Activated T-cell treated with anti-CD3 and anti-CD28 coated beads, Interleukin-2, amount 50 U/mL, for 72 hours (primary cell): ENCODE results near the gene UTP14A. TPM values are rescaled to one million over a fixed set of nuclear protein-coding genes. Genes with fewer than 3 reads are reported as not detected.
A peak's percentile ranks its signal among the peaks of the same experiment; 100 is the strongest.

Experiments used
- ATAC-seq, 2 donors: fragments of 150-1000 bp; cut with Tn5 transposase; replicated peaks in 1 of 2; 2 replicates each; pipeline ENCODE4 v1.10.0; 2021; ENCODE audit warnings: moderate library complexity in 2 of 2, mild to moderate bottlenecking in 1 of 2
- DNase-seq, 2 donors: peaks; one replicate each; pipeline ENCODE4 v3.0.0; 2021 to 2022; ENCODE audit warnings: mixed read lengths in 1 of 2
- H3K27ac Mint-ChIP-seq: one replicate; pipeline ENCODE4 v1.8.0; 2022; ENCODE audit warnings: mild to moderate bottlenecking, moderate library complexity, mixed read lengths
- H3K27me3 Mint-ChIP-seq: one replicate; pipeline ENCODE4 v1.8.0; 2022; ENCODE audit warnings: low read depth, mixed read lengths
- H3K36me3 Mint-ChIP-seq, 2 donors: one replicate each; pipeline ENCODE4 v1.8.0; 2022; ENCODE audit warnings: mixed read lengths in 2 of 2, mild to moderate bottlenecking in 1 of 2; ENCODE audit not compliant: insufficient read depth in 2 of 2
- H3K4me1 Mint-ChIP-seq: one replicate; pipeline ENCODE4 v1.8.0; 2022; ENCODE audit warnings: low read depth, mixed read lengths
- H3K4me3 Mint-ChIP-seq, 2 donors: one replicate each; pipeline ENCODE4 v1.8.0; 2022; ENCODE audit warnings: mild to moderate bottlenecking in 2 of 2, mixed read lengths in 2 of 2, moderate library complexity in 2 of 2
- H3K9me3 Mint-ChIP-seq, 2 donors: one replicate each; pipeline ENCODE4 v1.8.0; 2022; ENCODE audit warnings: mixed read lengths in 2 of 2
- total RNA-seq, 2 donors: library from RNA; stranded (reverse); gene quantifications; one replicate each; pipeline ENCODE4 v1.2.3, GENCODE V29; 2022

Gene UTP14A
- total RNA-seq, 2 donors from 2014 or later: 24.8 to 32.5 TPM

DNA sequence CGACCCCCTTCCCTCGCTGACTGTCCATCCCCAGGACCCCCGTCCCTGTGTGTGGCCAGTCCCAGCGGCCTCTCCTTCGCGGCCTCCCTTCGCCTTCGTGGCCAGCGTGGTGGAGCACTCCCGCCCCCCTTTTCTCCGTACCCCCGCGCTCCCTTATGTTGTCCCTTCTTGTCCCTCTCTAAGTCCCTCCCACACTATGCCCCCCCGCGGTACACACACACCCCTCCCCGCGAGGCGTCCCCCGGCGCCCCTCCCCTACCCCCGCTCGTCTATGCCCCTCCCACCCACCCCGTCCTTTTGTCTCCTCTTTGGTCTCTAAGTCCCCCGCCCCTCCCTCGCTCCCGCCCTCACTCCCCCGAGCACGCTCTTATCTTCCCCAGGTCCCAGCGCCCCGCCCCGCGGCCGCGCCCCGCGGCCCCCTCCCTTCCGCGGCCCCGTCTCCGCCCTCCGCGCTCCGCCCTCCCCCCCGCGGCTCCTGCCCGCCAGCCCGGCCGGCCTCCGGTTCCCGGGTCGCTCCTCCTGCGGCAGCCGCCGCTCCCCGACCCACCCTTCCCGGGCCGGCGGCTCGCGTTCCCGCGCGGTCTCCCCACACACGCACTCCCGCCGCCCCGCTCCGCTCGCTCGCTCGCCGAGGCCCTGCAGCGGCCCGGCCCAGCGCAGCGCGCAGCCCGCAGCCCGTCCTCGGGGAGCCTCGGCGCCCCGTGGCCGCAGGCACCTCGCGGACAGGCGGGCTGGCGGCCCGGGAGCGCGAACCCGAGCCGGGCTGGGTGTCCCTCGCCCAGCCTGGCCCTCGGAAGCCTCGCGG lies 26.3 kb downstream of the UTP14A start:
- H3K4me3 Mint-ChIP-seq: peak overlapping the region; percentile 91 to 92
- H3K4me1 Mint-ChIP-seq: no peaks in the 10 kb centered on the region
- peaks cover 21% of the 10 kb centered on the region for H3K27me3 Mint-ChIP-seq
- H3K36me3 Mint-ChIP-seq: no peaks in the 10 kb centered on the region
- H3K9me3 Mint-ChIP-seq: no peaks in the 10 kb centered on the region
- ATAC-seq (peak; percentile 77 to 78), DNase-seq (peak; percentile 82 to 83)
- H3K27ac Mint-ChIP-seq: peak overlapping the region; percentile 57

- Mint-ChIP-seq H3K36me3 (no peaks in the 10 kb centered on the region), H3K27ac (no peak overlapping the region), H3K4me3 (peak overlapping the region; percentile 68 to 74), H3K4me1 (no peaks in the 10 kb centered on the region), H3K9me3 (no peaks in the 10 kb centered on the region), H3K27me3 (peaks cover 21% of the 10 kb centered on the region)
- no peak for ATAC-seq
- DNase-seq: no peak
Measured at GRCh38 chrX:129932821-129933321, 26.9 kb downstream of the UTP14A start.

- no peak for ATAC-seq
- Mint-ChIP-seq H3K27me3 (peaks cover 26% of the 10 kb centered on the region), H3K4me3 (peak overlapping the region; percentile 59 to 74), H3K27ac (no peak overlapping the region), H3K9me3 (no peaks in the 10 kb centered on the region), H3K36me3 (no peaks in the 10 kb centered on the region), H3K4me1 (no peaks in the 10 kb centered on the region)
- DNase-seq: no peak
Measured at GRCh38 chrX:129933700-129934099, 27.7 kb downstream of the UTP14A start.

- Mint-ChIP-seq H3K4me3 (no peak overlapping the region), H3K9me3 (no peaks in the 10 kb centered on the region), H3K27ac (no peak overlapping the region), H3K27me3 (peaks cover 27% of the 10 kb centered on the region), H3K36me3 (no peaks in the 10 kb centered on the region), H3K4me1 (no peaks in the 10 kb centered on the region)
- DNase-seq (no peak), ATAC-seq (no peak)
Measured at GRCh38 chrX:129934461-129934860, 28.5 kb downstream of the UTP14A start.

DNA sequence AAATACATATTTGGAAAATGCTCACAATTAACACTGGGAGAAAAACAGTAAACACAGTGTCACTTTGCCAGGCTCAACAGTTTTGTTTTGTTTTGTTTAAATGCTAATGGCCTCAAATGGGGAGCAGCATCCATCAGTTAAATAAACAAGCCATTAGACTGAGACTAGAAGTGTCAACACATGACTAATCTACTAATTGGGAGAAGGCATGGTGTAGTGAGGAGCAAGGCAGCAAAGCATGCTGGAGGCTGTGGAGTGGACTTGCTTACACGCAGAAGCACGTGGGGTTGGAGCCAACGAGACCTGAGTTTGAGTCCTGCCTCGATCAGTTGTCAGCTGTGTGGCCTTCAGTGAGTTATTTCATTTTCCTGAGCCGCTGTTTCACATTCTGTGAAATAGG lies 29.0 kb downstream of the UTP14A start:
- no peak for ATAC-seq
- no peak for DNase-seq
- Mint-ChIP-seq H3K27me3 (peaks cover 27% of the 10 kb centered on the region), H3K36me3 (no peaks in the 10 kb centered on the region), H3K9me3 (no peaks in the 10 kb centered on the region), H3K27ac (no peak overlapping the region), H3K4me3 (no peak overlapping the region), H3K4me1 (no peaks in the 10 kb centered on the region)

DNA sequence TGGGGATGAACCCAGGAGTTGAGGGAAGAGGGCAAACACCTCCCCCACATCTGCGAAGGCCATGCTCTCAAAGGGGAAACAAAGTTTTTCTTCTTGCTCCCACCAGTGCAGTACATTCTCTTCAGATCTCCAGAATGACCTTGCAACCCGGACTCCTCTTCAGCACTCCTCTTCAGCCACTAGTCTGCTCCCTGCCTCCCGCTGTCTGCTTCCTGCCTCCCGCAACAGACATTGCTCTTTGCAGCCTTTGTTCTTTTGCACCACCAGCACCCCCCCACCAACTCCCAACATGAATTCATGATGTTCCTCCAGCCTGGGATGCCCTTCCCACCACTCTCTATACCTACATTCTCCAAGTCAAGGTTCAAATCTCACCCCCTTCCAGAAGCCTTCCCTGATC lies 32.1 kb downstream of the UTP14A start:
- H3K36me3 Mint-ChIP-seq: no peaks in the 10 kb centered on the region
- H3K27me3 Mint-ChIP-seq: peaks cover 26% of the 10 kb centered on the region
- no peaks in the 10 kb centered on the region for H3K4me1 Mint-ChIP-seq
- H3K9me3 Mint-ChIP-seq: no peaks in the 10 kb centered on the region
- H3K27ac Mint-ChIP-seq: no peak overlapping the region
- ATAC-seq: no peak
- no peak for DNase-seq
- no peak overlapping the region for H3K4me3 Mint-ChIP-seq

- H3K9me3 Mint-ChIP-seq: no peaks in the 10 kb centered on the region
- DNase-seq (no peak), ATAC-seq (no peak)
- H3K36me3 Mint-ChIP-seq: no peaks in the 10 kb centered on the region
- no peak overlapping the region for H3K27ac Mint-ChIP-seq
- H3K4me1 Mint-ChIP-seq: no peaks in the 10 kb centered on the region
- H3K27me3 Mint-ChIP-seq: peaks cover 7% of the 10 kb centered on the region
- no peak overlapping the region for H3K4me3 Mint-ChIP-seq
Measured at GRCh38 chrX:129939986-129940385, 34.0 kb downstream of the UTP14A start.

- no peak for ATAC-seq
- Mint-ChIP-seq H3K36me3 (no peaks in the 10 kb centered on the region), H3K4me1 (no peaks in the 10 kb centered on the region), H3K27ac (no peak overlapping the region), H3K4me3 (no peak overlapping the region), H3K9me3 (no peaks in the 10 kb centered on the region), H3K27me3 (peaks cover 6% of the 10 kb centered on the region)
- no peak for DNase-seq
Measured at GRCh38 chrX:129940721-129941120, 34.8 kb downstream of the UTP14A start.

- ATAC-seq: no peak
- DNase-seq: no peak
- Mint-ChIP-seq H3K9me3 (no peaks in the 10 kb centered on the region), H3K27ac (no peak overlapping the region), H3K36me3 (no peaks in the 10 kb centered on the region), H3K27me3 (peaks cover 7% of the 10 kb centered on the region), H3K4me3 (no peak overlapping the region), H3K4me1 (no peaks in the 10 kb centered on the region)
Measured at GRCh38 chrX:129945131-129945530, 39.2 kb downstream of the UTP14A start.

- no peak for ATAC-seq
- H3K9me3 Mint-ChIP-seq: no peaks in the 10 kb centered on the region
- peak overlapping the region; percentile 74 to 91 for H3K4me3 Mint-ChIP-seq
- no peaks in the 10 kb centered on the region for H3K36me3 Mint-ChIP-seq
- H3K4me1 Mint-ChIP-seq: peaks cover 5% of the 10 kb centered on the region
- no peak overlapping the region for H3K27ac Mint-ChIP-seq
- no peak for DNase-seq
- H3K27me3 Mint-ChIP-seq: peaks cover 7% of the 10 kb centered on the region
Measured at GRCh38 chrX:129953334-129953648, 47.3 kb downstream of the UTP14A start.

DNA sequence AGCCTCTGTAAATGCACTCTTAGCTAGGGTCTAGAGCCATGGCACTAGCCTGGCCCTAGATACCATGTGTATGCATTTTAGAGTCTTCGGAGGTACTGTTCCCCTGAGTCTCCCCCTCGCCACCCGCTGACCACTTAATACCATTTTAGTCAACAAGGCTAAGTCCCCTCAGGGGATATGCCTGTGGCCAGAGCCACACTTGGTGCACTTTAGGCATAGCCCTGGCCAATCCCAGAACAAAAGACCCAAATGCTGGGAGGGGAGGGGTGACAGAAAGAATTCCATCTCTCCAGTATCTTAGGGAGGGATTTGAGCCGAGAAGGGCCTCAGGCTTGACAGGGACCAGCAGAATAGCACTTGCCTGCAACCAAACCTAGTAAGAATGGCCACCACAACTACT lies 47.9 kb downstream of the UTP14A start:
- DNase-seq (no peak), ATAC-seq (no peak)
- H3K27me3 Mint-ChIP-seq: peaks cover 7% of the 10 kb centered on the region
- H3K4me1 Mint-ChIP-seq: peaks cover 5% of the 10 kb centered on the region
- H3K27ac Mint-ChIP-seq: no peak overlapping the region
- no peaks in the 10 kb centered on the region for H3K9me3 Mint-ChIP-seq
- no peaks in the 10 kb centered on the region for H3K36me3 Mint-ChIP-seq
- peak overlapping the region; percentile 74 to 91 for H3K4me3 Mint-ChIP-seq

- H3K36me3 Mint-ChIP-seq: no peaks in the 10 kb centered on the region
- H3K27me3 Mint-ChIP-seq: peaks cover 7% of the 10 kb centered on the region
- ATAC-seq: no peak
- no peaks in the 10 kb centered on the region for H3K9me3 Mint-ChIP-seq
- no peak overlapping the region for H3K4me3 Mint-ChIP-seq
- DNase-seq: no peak
- no peak overlapping the region for H3K27ac Mint-ChIP-seq
- peaks cover 5% of the 10 kb centered on the region for H3K4me1 Mint-ChIP-seq
Measured at GRCh38 chrX:129954804-129955203, 48.8 kb downstream of the UTP14A start.

GRCh38 chrX:129955682-129956081 lies 49.7 kb downstream of the UTP14A start:
- peaks cover 7% of the 10 kb centered on the region for H3K27me3 Mint-ChIP-seq
- no peak overlapping the region for H3K4me3 Mint-ChIP-seq
- no peak for DNase-seq
- ATAC-seq: no peak
- no peak overlapping the region for H3K27ac Mint-ChIP-seq
- no peaks in the 10 kb centered on the region for H3K36me3 Mint-ChIP-seq
- H3K9me3 Mint-ChIP-seq: no peaks in the 10 kb centered on the region
- peaks cover 5% of the 10 kb centered on the region for H3K4me1 Mint-ChIP-seq

- Mint-ChIP-seq H3K27me3 (peaks cover 7% of the 10 kb centered on the region), H3K4me3 (peak overlapping the region; percentile 20 to 50), H3K9me3 (no peaks in the 10 kb centered on the region), H3K36me3 (no peaks in the 10 kb centered on the region), H3K4me1 (peaks cover 5% of the 10 kb centered on the region), H3K27ac (no peak overlapping the region)
- no peak for DNase-seq
- ATAC-seq: no peak
Measured at GRCh38 chrX:129956145-129956544, 50.2 kb downstream of the UTP14A start.
